Sigmoid colon (tissue), 4 donors: ENCODE results near the gene NHP2.

Source experiments
- EP300 ChIP-seq, 4 donors: sonication (generic); formaldehyde crosslinking; IDR thresholded peaks; one replicate each; pipeline ENCODE4 v1.6.1; 2017; ENCODE audit warnings: antibody characterized with exemption in 4 of 4
- POLR2A ChIP-seq, 2 donors: fragments of 450-650 bp; IDR thresholded peaks; one replicate each; pipeline ENCODE4 v1.6.1; 2016; ENCODE audit warnings: antibody characterized with exemption in 2 of 2, mild to moderate bottlenecking in 2 of 2, moderate library complexity in 2 of 2
- POLR2AphosphoS5 ChIP-seq, 4 donors: sonication (generic); formaldehyde crosslinking; IDR thresholded peaks; one replicate each; pipeline ENCODE4 v1.6.1; 2017; ENCODE audit warnings: antibody characterized with exemption in 4 of 4
- TF ChIP-seq, protein P1 (sequence below), 4 experiments: fragments of 450-650 bp in 3 of 4; fragments of 200-600 bp in 1 of 4; IDR thresholded peaks; one replicate each; pipeline ENCODE4 v1.5.1; 2016 to 2019; ENCODE audit warnings: antibody characterized with exemption in 4 of 4, mild to moderate bottlenecking in 3 of 4, moderate library complexity in 2 of 4

DNA sequence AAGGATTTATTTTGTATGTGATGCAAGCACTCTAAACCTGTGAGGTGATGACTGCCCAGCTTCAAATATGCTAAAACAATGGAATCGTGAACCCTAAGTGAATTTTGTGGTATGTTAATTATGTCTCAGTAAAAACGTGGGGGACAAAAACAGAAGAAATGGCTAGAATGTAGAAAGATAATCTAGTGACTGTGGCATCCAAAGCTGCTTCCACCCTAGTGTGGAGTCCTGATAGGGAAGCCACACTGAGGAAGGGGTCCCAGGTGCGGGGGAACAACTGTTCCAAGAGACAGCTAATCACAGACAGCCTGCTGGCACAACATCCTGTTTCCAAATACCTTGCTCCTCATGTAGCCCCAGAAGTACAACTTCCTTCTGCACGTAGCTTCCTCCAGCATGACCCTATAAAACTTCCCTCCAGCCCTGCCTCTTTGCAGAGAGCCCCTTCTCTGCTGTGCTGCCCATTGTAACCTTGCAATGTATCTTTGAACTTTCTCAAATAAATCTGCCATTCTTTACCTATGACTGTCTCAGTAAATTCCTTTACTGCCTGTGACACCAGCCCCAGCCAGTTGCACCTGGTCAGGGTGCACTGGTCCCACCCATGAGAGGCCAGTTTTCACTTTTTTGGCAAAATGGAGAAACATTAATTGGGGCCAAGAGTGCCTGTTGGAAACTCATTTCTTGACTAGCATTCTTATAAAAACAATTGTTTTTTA is 28.6 kb upstream of the NHP2 start:
- TF ChIP-seq, protein P1, sequence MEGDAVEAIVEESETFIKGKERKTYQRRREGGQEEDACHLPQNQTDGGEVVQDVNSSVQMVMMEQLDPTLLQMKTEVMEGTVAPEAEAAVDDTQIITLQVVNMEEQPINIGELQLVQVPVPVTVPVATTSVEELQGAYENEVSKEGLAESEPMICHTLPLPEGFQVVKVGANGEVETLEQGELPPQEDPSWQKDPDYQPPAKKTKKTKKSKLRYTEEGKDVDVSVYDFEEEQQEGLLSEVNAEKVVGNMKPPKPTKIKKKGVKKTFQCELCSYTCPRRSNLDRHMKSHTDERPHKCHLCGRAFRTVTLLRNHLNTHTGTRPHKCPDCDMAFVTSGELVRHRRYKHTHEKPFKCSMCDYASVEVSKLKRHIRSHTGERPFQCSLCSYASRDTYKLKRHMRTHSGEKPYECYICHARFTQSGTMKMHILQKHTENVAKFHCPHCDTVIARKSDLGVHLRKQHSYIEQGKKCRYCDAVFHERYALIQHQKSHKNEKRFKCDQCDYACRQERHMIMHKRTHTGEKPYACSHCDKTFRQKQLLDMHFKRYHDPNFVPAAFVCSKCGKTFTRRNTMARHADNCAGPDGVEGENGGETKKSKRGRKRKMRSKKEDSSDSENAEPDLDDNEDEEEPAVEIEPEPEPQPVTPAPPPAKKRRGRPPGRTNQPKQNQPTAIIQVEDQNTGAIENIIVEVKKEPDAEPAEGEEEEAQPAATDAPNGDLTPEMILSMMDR (IDR thresholded peaks at IDR 0.05): no peak
- no peak for TF ChIP-seq POLR2A (IDR thresholded peaks at IDR 0.05)
- no peak for TF ChIP-seq EP300 (IDR thresholded peaks at IDR 0.05)
- TF ChIP-seq POLR2AphosphoS5 (IDR thresholded peaks at IDR 0.05): no peak
